Superior temporal gyrus (tissue), 1 donor: Measurements from ENCODE around the gene ZNF507.

ENCODE experiments used
- DNase-seq: peaks from one replicate; pipeline ENCODE4 v3.0.0-alpha.2; 2016; ENCODE audit errors: extremely low spot score

Gene ZNF507

DNA sequence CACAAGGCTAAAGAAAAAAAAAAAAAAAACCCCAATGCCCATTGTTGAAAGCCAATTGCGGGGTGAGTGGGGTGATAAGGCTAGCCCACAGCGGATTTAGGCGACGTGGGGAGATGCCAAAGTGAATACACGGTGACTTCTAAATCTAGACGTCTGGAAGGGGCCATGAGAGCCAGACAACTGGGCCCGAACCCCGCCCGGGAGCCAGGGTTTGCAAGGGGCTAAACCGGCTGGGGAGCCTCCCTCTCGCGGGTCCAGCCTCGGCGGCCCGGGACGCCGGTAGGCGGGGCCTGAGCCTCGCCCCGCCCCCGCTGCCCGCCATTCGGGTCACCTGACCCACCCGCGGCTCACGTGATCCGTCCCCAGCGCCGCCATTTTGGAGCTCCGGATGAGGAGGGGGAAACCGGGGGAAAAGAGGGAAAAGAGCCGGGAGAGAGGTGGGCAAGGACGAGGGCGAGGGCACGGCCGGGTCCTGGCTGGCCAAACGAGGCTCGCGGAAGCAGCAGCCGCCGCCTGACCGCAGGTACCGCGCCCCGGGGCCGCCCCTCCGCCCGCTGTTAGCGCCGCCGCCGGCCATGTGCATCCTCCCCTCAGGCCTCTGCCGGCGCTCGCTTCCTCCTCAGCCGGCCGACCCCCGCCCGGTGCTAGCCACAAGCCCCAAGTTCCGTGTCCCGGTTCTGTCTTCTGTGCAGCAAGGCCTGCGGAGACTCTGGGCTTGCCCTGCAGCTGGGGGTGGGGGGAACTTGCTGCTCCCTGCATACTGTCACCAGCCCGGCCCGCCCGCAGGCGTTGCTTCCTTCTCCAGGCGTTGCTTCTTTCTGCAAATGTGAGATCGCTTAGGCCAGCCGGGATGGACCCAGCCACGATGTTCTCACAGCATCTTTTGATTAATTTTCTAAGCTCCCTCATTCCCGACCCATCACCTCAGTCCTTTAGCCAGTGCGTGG is at the start of gene ZNF507:
Gene ZNF507, plus strand, starts transcription at position 350 of the 947 bp plus-strand sequence. CDS start 7,221 bp downstream, outside the sequence.
- peak; percentile 80 for DNase-seq

- no peak for DNase-seq
Measured at GRCh38 chr19:32296694-32297093, 48.7 kb upstream of the ZNF507 start.

DNA sequence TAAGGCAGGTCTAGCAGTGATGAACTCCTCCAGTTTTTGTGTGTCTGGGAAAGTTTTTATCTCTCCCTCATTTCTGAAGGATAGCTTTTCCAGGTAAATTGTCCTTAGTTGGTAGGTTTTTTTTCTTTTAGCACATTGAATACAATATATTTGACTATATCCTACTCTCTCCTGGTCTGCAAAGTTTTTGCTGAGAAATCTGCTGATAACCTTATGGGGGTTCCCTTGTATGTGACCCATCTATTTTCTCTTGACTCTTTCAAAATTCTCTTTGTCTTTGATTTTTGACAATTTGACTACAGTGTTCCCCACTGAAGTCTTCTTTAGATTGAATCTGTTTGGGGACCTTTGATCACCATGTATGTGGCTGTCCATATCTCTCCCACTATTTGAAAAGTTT is 42.6 kb upstream of the ZNF507 start:
- no peak for DNase-seq

DNA sequence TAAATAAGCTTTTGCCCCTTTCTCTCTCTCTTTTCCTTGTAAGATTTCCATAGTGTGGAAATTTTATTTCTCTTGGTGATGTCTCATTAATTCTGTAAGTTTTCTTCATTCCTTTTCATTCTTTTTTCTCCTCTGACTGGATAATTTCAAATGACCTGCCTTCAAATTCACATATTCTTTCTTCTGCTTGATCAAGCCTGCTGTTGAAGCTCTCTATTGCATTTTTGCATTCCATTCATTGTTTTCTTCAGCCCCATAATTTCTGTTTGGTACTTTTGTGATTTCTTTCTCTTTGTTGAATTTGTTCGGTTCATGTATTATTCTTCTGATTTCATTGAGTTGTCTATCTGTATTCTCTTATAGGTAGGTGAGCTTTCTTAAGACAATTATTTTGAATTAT is 42.2 kb upstream of the ZNF507 start:
- DNase-seq: no peak

GRCh38 chr19:32307591-32307990 is 37.8 kb upstream of the ZNF507 start:
- DNase-seq: no peak

- no peak for DNase-seq
Measured at GRCh38 chr19:32308431-32309077, 36.9 kb upstream of the ZNF507 start.

DNA sequence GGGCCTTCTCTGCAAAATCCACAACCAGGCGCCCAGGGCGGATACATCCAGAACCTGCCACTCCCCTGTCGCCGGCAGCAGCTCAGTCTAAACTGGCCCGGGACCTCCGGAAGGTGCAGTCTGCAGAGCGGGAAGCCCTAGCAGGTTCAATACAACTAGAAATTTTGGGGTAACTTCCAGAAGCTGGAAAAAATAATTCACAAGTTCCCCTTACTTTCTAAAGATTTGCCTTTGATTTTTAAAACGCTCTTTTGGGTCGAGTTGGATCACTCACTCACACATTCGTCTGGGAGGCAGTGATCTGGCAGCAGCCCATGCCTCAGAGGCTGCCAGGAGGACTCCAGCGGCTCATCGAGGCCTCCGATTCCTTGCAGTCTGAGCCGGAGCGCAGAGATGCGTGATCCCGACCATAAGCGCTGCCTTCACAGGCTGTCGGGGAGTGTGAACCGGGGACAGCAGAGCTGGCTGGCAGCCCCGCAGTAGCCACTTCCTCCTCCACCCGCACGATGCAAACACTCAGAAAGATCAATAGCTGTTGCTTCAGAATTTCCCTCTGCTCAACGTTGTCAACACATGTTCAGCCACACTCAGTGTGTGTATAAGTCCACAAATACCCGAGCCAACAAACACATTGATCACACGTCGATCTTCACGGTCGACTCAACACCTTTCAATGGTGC is 35.6 kb upstream of the ZNF507 start:
- no peak for DNase-seq

GRCh38 chr19:32311371-32311770 is 34.0 kb upstream of the ZNF507 start:
- no peak for DNase-seq

DNA sequence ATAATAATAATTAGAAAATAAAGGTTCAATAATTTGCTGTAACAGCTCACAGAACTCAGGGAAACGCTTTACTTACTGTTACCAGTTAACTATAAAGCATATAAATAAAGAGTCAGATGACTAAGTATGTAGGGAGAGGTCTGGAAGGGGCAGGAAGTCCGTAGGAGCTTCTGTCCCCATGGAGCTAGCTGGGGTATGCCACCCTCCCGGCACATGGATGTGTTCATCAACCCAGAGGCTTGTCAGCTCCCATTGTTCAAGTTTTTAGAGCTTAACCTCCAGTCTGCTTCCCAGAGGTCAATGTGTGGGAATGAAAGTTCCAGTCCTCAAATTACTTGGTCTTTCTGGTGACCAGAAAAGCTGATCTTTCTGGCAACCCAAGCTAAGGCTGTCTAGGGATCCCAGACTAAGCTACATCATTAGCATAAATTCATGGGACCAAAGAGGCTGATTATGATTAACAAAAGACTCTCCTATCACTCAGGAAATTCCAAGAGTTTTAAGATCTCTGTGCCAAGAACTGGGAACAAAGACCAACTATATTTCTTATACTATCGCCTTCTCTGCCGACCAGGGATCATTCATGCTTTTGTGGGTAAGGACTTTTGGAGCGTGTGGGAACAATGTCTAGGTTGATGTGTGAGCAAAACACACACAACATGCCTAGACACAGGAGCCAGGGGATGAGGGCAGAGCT is 31.7 kb upstream of the ZNF507 start:
- no peak for DNase-seq

DNA sequence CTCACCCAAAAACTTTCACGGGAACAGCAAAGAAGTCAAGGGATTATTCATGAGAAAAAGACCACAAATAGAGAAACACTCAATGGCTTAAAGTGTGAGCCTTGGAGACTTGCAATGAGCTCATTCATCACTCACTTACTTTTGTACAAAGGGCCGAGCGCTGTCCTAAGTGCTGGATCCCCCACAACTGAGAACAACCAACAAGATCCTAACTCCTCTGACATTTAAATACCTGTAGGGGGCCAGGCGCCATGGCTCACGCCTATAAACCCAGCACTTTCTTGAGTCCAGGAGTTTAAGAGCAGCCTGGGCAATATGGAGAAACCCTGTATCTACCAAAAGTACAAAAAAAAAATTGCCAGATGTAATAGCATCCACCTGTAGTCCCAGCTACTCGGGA is 29.4 kb upstream of the ZNF507 start:
- DNase-seq: no peak

- DNase-seq: no peak
Measured at GRCh38 chr19:32317086-32317485, 28.3 kb upstream of the ZNF507 start.

DNA sequence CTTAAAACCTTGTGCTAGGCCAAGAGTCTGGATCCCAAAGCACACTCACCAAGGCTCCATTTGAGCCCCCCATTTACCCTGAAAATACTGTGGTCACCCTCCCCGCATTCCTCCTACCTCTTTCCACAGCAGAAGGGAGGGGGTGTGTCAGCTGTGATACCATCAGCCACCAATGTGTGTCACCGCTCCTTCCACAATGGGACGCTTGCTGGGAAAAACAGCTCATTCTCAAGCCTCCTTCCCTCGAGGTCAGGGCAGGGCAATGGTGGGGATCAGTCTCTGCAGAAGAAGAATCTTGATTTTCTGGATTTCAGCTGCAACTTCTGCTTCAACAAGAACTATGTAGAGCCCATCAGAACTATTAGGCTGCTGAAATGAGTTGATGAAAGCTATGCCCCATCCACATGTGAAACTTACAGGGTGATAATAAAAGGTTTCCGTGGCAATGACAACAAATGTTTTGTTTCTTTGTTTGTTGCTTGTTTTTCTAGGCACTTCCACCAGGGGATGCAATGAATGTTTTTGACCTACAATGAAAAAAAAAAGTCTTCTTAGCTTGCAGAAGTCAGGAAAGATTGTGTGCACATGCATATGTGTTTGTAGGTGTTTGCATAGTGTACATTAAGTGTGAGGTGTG is 26.4 kb upstream of the ZNF507 start:
- DNase-seq: peak; percentile 48

- DNase-seq: no peak
Measured at GRCh38 chr19:32322541-32322940, 22.9 kb upstream of the ZNF507 start.

DNA sequence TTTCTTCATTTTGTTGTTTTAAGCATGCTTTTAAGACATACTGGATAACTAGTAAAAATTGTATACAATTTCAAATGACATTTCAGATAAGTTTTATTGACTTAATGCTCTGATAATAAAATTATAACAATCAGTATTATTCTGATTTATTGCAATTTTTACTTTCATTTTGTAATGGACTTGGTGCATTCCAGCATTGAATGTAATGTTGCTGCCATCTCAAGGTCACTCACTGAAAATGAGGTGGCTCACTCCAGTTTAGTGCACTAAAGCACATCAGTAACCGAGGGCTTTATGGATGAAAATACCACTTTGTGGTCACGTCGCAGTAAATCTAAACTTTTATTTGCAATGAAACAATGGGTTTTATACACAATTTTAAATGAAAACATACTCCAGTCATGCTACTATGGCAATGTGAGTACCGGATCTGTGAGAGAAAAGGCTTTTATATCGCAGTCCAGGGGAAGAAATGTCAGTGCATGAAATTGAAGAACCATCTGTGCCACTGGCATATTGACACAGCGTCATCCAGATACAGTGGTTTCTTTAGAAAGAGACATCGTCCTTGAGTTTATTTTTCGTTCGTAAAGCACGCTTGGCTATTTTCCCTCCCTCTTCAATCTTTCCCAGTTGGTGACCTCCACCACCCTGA is 20.7 kb upstream of the ZNF507 start:
- DNase-seq: peak; percentile 70

GRCh38 chr19:32330213-32330857 is 15.1 kb upstream of the ZNF507 start:
- no peak for DNase-seq

DNA sequence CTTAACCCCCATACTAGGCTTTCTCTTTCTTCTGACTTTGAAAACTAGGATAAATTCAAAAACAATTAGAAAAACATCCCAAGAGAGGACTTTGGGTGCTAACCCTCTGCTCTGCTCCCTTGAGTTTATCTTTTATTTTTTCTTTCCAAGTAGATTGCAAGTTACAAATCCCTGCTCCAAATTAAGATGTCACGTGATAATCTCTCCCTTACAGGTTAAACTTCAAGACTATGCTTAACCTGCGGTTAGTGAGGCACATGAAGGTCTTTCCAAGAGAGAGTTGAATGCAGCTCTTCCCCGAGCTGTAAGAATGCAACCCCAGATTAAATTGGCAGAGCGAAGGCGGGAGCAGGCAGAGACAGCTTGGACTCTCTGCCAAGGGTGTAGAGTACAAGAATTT is 12.2 kb upstream of the ZNF507 start:
- no peak for DNase-seq

GRCh38 chr19:32336259-32337083 is 8.9 kb upstream of the ZNF507 start:
- DNase-seq: peak; percentile 60

GRCh38 chr19:32337084-32337808 is 8.2 kb upstream of the ZNF507 start:
- DNase-seq: no peak

DNA sequence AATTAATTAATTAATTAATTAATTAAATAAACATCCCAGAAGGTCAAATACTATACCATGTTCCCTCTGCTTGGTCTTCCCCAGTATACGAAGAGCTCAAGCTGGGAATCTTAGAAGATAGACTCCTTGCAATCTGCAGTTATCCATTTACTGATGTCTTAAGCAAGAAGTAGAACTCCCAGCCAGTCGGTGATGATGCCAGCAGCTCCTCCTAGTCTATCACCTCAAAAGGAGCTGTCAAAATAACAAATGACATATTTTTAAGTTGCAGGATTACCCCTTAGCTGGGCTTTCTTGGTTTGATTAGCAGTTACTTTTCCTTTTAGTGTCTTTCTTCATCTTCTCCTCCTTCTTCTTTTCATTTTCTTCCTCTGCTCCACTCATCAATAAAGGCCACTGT is 6.0 kb upstream of the ZNF507 start:
- DNase-seq: no peak
